ENCODE results near the gene SLC26A6.

GRCh38 chr3:48633743-48634142, 1.5 kb downstream of the SLC26A6 start:
- TF ChIP-seq MAX (CRISPR knock-in tag; IDR thresholded peaks at IDR 0.05) (no peak), E2F1 (CRISPR knock-in tag; IDR thresholded peaks at IDR 0.05) (no peak), NFYB (CRISPR knock-in tag; conservative IDR thresholded peaks at IDR 0.05; ENCODE audit: low read depth) (no peak), CTCF (IDR thresholded peaks at IDR 0.05) (no peak), FOXK1 (CRISPR knock-in tag; IDR thresholded peaks at IDR 0.05) (no peak), E2F5 (CRISPR knock-in tag; IDR thresholded peaks at IDR 0.05) (no peak), KAT7 (CRISPR knock-in tag; IDR thresholded peaks at IDR 0.05; ENCODE audit: borderline replicate concordance) (no peak)

Data from WTC11 (cell line).